Mesenchymal stem cell (in vitro differentiated cells and primary cell): ENCODE data around the gene CAMK4.

Experiments used
- DNase-seq: peaks from one replicate; pipeline ENCODE4 v3.0.0-alpha.2; 2013
- H2AFZ ChIP-seq: one replicate; pipeline ENCODE4 v1.6.1; 2013; ENCODE audit warnings: low read depth, mild to moderate bottlenecking, control low read depth, inconsistent platforms, low read length, moderate library complexity
- H2AK5ac ChIP-seq: 2 replicates; pipeline ENCODE4 v1.6.1; 2013; ENCODE audit warnings: low read length, moderate library complexity, mild to moderate bottlenecking, inconsistent platforms; ENCODE audit not compliant: severe bottlenecking
- H2BK120ac ChIP-seq: one replicate; pipeline ENCODE4 v1.6.1; 2013; ENCODE audit warnings: low read depth, mild to moderate bottlenecking, inconsistent platforms, low read length, moderate library complexity
- H2BK12ac ChIP-seq, 2 experiments: one replicate each; pipeline ENCODE4 v1.6.1; 2013; ENCODE audit warnings: inconsistent platforms in 2 of 2, low read length in 2 of 2, mild to moderate bottlenecking in 2 of 2, moderate library complexity in 2 of 2, control low read depth in 1 of 2
- H2BK15ac ChIP-seq: one replicate; pipeline ENCODE4 v1.6.1; 2013; ENCODE audit warnings: mild to moderate bottlenecking, low read depth, inconsistent platforms; ENCODE audit not compliant: poor library complexity, severe bottlenecking
- H2BK5ac ChIP-seq: 2 replicates; pipeline ENCODE4 v1.6.1; 2013; ENCODE audit warnings: low read depth, mild to moderate bottlenecking, low read length, control low read depth, inconsistent platforms; ENCODE audit not compliant: poor library complexity, severe bottlenecking
- H3K14ac ChIP-seq, 2 experiments: one replicate each; pipeline ENCODE4 v1.6.1; 2013; ENCODE audit warnings: inconsistent platforms in 2 of 2, low read length in 2 of 2, control low read depth in 1 of 2, mild to moderate bottlenecking in 1 of 2, moderate library complexity in 1 of 2
- H3K18ac ChIP-seq, 2 experiments: one replicate each; pipeline ENCODE4 v1.6.1; 2013; ENCODE audit warnings: inconsistent platforms in 2 of 2, low read length in 2 of 2, control low read depth in 1 of 2, low read depth in 1 of 2, mild to moderate bottlenecking in 1 of 2
- H3K23ac ChIP-seq, 2 experiments: one replicate each; pipeline ENCODE4 v1.6.1; 2013; ENCODE audit warnings: inconsistent platforms in 2 of 2, low read length in 2 of 2, mild to moderate bottlenecking in 2 of 2, moderate library complexity in 2 of 2, control low read depth in 1 of 2
- H3K27ac ChIP-seq: 2 replicates; pipeline ENCODE4 v1.5.1; 2013; ENCODE audit warnings: mild to moderate bottlenecking, moderate library complexity, low read length, control low read depth, inconsistent platforms; ENCODE audit not compliant: poor library complexity, severe bottlenecking
- H3K27me3 ChIP-seq, 2 experiments: 2 replicates each; pipeline versions ENCODE4 v1.6.1 to v1.7.0; 2013; ENCODE audit warnings: low read length in 2 of 2, mild to moderate bottlenecking in 2 of 2, moderate library complexity in 2 of 2, control low read depth in 1 of 2, inconsistent platforms in 1 of 2; ENCODE audit not compliant: control insufficient read depth in 1 of 2, insufficient read depth in 1 of 2
- H3K36me3 ChIP-seq, 2 experiments: 2 replicates each; pipeline versions ENCODE4 v1.6.1 to v1.7.0; 2013; ENCODE audit warnings: low read length in 2 of 2, control low read depth in 1 of 2, inconsistent platforms in 1 of 2, low read depth in 1 of 2, mild to moderate bottlenecking in 1 of 2; ENCODE audit not compliant: insufficient read depth in 2 of 2, control insufficient read depth in 1 of 2
- H3K4ac ChIP-seq, 2 experiments: one replicate each; pipeline ENCODE4 v1.6.1; 2013; ENCODE audit warnings: inconsistent platforms in 2 of 2, low read length in 2 of 2, mild to moderate bottlenecking in 2 of 2, moderate library complexity in 2 of 2, control low read depth in 1 of 2, low read depth in 1 of 2
- H3K4me1 ChIP-seq: 2 replicates; pipeline ENCODE4 v1.6.1; 2013; ENCODE audit warnings: low read depth, low read length, control low read depth; ENCODE audit not compliant: control insufficient read depth, insufficient read depth
- H3K4me2 ChIP-seq: 2 replicates; pipeline ENCODE4 v1.6.1; 2013; ENCODE audit warnings: low read length, mild to moderate bottlenecking, inconsistent platforms; ENCODE audit not compliant: poor library complexity, severe bottlenecking
- H3K4me3 ChIP-seq, 2 experiments: 2 replicates each; pipeline versions ENCODE4 v1.5.1 to v1.7.0; 2013; ENCODE audit warnings: low read length in 2 of 2, mild to moderate bottlenecking in 2 of 2, control low read depth in 1 of 2, low read depth in 1 of 2; ENCODE audit not compliant: insufficient read depth in 1 of 2
- H3K79me1 ChIP-seq: replicated peaks from 2 replicates; pipeline ENCODE4 v1.6.1; 2013; ENCODE audit warnings: mild to moderate bottlenecking, control low read depth, low read length, inconsistent platforms; ENCODE audit not compliant: poor library complexity, severe bottlenecking
- H3K9ac ChIP-seq: 2 replicates; pipeline ENCODE4 v1.7.0; 2013; ENCODE audit warnings: mild to moderate bottlenecking, low read length, moderate library complexity
- H3K9me3 ChIP-seq: 2 replicates; pipeline ENCODE4 v1.7.0; 2013; ENCODE audit warnings: mild to moderate bottlenecking, low read length; ENCODE audit not compliant: control insufficient read depth
- H4K8ac ChIP-seq: one replicate; pipeline ENCODE4 v1.6.1; 2013; ENCODE audit warnings: inconsistent platforms, mild to moderate bottlenecking, low read length, moderate library complexity
- H4K91ac ChIP-seq: one replicate; pipeline ENCODE4 v1.6.1; 2013; ENCODE audit warnings: mild to moderate bottlenecking, low read length, inconsistent platforms
- WGBS: methylation state at CpG from one replicate; pipeline ENCODE4 v1.1.7; 2013; ENCODE audit warnings: mixed read lengths; 5-methylcytosine and 5-hydroxymethylcytosine counted together

The CAMK4 gene

DNA sequence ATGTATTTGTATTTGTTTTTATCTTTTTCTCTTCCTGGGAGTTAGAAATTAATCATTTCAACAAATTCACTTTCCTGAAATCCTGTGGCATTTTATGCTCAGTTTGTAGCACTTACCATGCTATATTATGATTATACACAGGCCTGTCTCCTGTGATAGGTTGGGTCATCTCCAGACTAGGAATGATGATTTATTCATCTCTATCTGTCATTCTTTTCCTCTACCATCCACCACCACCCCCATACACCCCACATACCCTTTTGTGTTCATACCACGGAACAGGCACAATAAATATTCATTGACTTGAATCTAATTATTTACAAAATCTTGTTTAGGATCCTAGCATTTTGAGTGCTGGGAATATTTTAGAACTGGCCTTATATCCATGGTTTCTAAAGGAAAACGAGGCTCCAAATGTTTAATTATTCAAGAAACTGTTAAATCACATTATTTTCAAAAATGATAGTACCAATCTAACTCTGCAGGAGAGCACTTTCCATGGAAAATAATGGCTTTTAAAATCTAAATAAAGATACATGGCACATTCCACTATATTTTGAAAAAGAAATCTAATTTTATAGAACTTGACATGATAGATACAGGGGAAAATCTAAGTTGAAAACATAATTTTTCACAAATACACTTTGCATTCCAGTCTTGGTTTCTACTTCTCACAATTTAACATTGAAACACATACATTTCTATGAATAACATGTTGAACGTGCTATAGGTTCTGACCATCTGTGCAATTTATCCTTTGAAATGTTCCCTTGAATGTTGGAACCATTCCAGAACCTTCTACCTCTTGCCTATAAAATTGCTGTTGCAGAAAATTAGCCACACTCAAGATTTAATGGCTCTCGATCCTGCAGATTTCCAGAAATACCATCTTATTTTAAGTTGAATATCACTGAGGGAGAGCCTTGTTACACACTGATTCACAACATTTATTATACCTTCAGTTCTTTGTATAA lies 198.8 kb downstream of the CAMK4 start:
- no peak overlapping the region for H2BK15ac ChIP-seq
- H2BK120ac ChIP-seq = no peak overlapping the region
- no peak overlapping the region for H3K18ac ChIP-seq
- no peak overlapping the region for H3K27ac ChIP-seq
- H3K4me1 ChIP-seq = no peaks in the 10 kb centered on the region
- DNase-seq = no peak
- H3K4me3 ChIP-seq = no peak overlapping the region
- no peak overlapping the region for H3K4ac ChIP-seq
- peaks cover 2% of the 10 kb centered on the region for H3K9me3 ChIP-seq
- no peak overlapping the region for H4K91ac ChIP-seq
- WGBS = 88% methylated on average over 1 of the region's 4 CpGs
- H3K79me1 ChIP-seq = no peaks in the 10 kb centered on the region
- no peak overlapping the region for H2AFZ ChIP-seq
- no peaks in the 10 kb centered on the region for H3K27me3 ChIP-seq
- H2BK12ac ChIP-seq = no peak overlapping the region
- no peak overlapping the region for H3K14ac ChIP-seq
- H2BK5ac ChIP-seq = no peak overlapping the region
- no peak overlapping the region for H3K23ac ChIP-seq
- H3K9ac ChIP-seq = no peak overlapping the region
- no peak overlapping the region for H3K4me2 ChIP-seq
- no peak overlapping the region for H2AK5ac ChIP-seq
- H4K8ac ChIP-seq = no peak overlapping the region
- H3K36me3 ChIP-seq = no peaks in the 10 kb centered on the region

DNA sequence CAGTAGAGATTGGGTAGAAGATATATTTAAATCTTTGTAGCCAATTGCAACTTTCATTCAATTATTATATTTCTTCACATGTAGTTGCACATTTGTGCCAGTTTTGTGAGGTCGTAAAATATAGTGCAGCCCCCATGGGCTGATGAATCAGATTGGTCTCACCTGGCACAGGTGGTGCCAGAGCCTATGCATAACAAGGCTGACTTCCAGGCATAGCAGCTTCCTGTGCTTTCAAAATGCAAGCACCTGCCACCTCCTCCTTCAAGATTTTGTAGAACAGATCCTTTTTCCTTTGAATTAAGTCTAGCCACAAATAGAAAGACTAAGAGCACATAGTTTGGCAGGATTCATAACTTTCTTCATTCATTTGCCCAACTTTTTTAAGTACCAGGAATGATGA lies 201.0 kb downstream of the CAMK4 start:
- 88% methylated on average over 1 of the region's 1 CpG for WGBS
- H3K23ac ChIP-seq = no peak overlapping the region
- H3K4me3 ChIP-seq = no peak overlapping the region

DNA sequence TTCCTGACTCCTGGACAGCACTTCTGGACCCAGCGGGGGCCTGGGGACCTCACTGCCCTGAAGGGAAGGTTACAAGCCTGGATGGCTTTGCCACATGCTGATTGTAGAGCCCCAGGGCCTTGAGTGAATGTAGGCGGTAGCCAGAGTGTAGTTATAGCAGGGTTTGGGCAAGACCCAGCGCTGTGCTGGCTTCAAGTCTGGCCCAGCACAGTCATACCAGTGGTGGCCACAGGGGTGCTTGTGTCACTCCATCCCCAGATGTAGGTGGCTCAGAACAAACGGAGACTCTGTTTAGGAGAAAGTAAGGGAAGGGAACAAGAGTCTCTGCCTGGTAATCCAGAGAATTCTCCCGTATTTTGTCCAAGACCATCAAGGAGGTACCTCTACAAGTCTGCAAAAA lies 203.6 kb downstream of the CAMK4 start:
- WGBS = 85% methylated on average over 4 of the region's 5 CpGs
- Histone ChIP-seq H3K27ac (no peak overlapping the region), H2AFZ (no peak overlapping the region)

More for the DNA sequence above, 201.0 kb downstream of the CAMK4 start:
- H2BK5ac ChIP-seq = no peak overlapping the region
- no peak overlapping the region for H3K9ac ChIP-seq
- no peaks in the 10 kb centered on the region for H3K36me3 ChIP-seq
- no peaks in the 10 kb centered on the region for H3K4me1 ChIP-seq
- H2AFZ ChIP-seq = no peak overlapping the region
- no peak overlapping the region for H4K8ac ChIP-seq
- no peak overlapping the region for H2BK12ac ChIP-seq
- no peak overlapping the region for H2AK5ac ChIP-seq
- no peak overlapping the region for H3K4ac ChIP-seq
- H3K18ac ChIP-seq = no peak overlapping the region
- no peak overlapping the region for H3K4me2 ChIP-seq
- H2BK120ac ChIP-seq = no peak overlapping the region
- no peak overlapping the region for H4K91ac ChIP-seq
- no peak for DNase-seq
- H3K9me3 ChIP-seq = peaks cover 4% of the 10 kb centered on the region
- no peaks in the 10 kb centered on the region for H3K27me3 ChIP-seq
- H3K27ac ChIP-seq = no peak overlapping the region
- no peak overlapping the region for H2BK15ac ChIP-seq
- no peaks in the 10 kb centered on the region for H3K79me1 ChIP-seq
- H3K14ac ChIP-seq = no peak overlapping the region

DNA sequence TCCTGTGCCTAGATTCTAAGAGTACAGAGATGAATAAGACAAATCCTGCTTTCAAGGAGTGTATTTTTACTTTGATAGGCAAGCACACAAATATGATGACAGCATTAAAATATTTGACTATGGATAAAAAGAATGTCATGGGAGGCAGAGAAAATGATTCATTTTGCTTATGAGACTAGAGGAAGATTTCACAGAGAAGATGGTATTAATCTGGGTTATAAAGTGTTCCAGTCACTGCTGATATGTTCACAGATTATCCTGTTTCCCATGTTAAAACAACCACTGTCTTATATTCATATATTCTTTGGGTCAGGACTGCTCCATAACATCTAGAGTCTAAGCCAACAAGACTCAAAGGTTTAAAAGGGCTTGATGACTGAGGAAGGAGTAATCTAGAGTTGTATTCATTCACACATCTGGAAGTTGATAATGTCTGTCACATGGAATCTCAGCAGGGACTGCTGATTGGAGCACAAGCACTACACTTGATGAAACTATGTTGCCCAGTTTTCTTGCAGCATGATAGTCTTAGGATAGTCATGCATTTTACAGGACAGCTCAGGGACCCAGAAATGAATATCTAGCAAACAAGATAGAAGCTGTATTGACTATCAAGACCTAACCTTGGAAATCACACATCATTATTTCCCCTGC lies 208.8 kb downstream of the CAMK4 start:
- Histone ChIP-seq H3K4ac (no peak overlapping the region), H3K4me3 (no peak overlapping the region), H4K91ac (no peak overlapping the region), H2BK15ac (no peak overlapping the region), H3K4me1 (no peaks in the 10 kb centered on the region), H3K14ac (no peak overlapping the region), H3K9me3 (peaks cover 2% of the 10 kb centered on the region), H3K79me1 (no peaks in the 10 kb centered on the region), H3K18ac (no peak overlapping the region), H2BK120ac (no peak overlapping the region), H2AFZ (no peak overlapping the region), H3K9ac (peak overlapping the region; percentile 2), H4K8ac (no peak overlapping the region), H2AK5ac (no peak overlapping the region), H3K27ac (no peak overlapping the region), H2BK5ac (no peak overlapping the region), H3K4me2 (no peak overlapping the region), H2BK12ac (no peak overlapping the region), H3K23ac (no peak overlapping the region), H3K27me3 (no peaks in the 10 kb centered on the region), H3K36me3 (no peaks in the 10 kb centered on the region)
- no peak for DNase-seq

More for the DNA sequence above, 203.6 kb downstream of the CAMK4 start:
- Histone ChIP-seq H2BK12ac (no peak overlapping the region), H2BK15ac (no peak overlapping the region), H3K4me1 (no peaks in the 10 kb centered on the region), H3K18ac (no peak overlapping the region), H3K4ac (no peak overlapping the region), H2BK120ac (no peak overlapping the region), H2AK5ac (no peak overlapping the region), H3K14ac (no peak overlapping the region), H3K9ac (no peak overlapping the region), H3K79me1 (no peaks in the 10 kb centered on the region), H3K4me2 (no peak overlapping the region), H3K36me3 (no peaks in the 10 kb centered on the region), H3K27me3 (no peaks in the 10 kb centered on the region), H2BK5ac (no peak overlapping the region), H4K91ac (no peak overlapping the region), H3K9me3 (peaks cover 4% of the 10 kb centered on the region), H4K8ac (no peak overlapping the region), H3K23ac (no peak overlapping the region), H3K4me3 (no peak overlapping the region)
- DNase-seq = no peak
